Activated CD4-positive, alpha-beta T cell treated with anti-CD3 and anti-CD28 coated beads, Interleukin-2, amount 50 U/mL, for 24 hours (primary cell): ENCODE data around the gene SMYD4.
"Not testable (repeated sequence)": the region's sequence is repeated elsewhere in the genome, so short reads cannot be mapped to it uniquely, and the experiment has no call there.

Experiments
- DNase-seq, 2 donors: peaks; one replicate each; pipeline ENCODE4 v3.0.0-alpha.2; 2020; ENCODE audit warnings: low read depth in 1 of 2, low spot score in 1 of 2

SMYD4 gene

GRCh38 chr17:1834380-1835149, 4.9 kb upstream of the SMYD4 start:
- DNase-seq, result peak in 1 of 2 donors; percentile 39

GRCh38 chr17:1830288-1830687, 586 bp upstream of the SMYD4 start:
- DNase-seq, result peak in 1 of 2 donors; percentile 11

GRCh38 chr17:1829216-1829591, 498 bp downstream of the SMYD4 start:
- peak in 1 of 2 donors; percentile 7 for DNase-seq

GRCh38 chr17:1820528-1821252, 9.0 kb downstream of the SMYD4 start:
- no peak for DNase-seq

GRCh38 chr17:1813088-1813487, 16.6 kb downstream of the SMYD4 start:
- no peak for DNase-seq

GRCh38 chr17:1810450-1811103, 19.1 kb downstream of the SMYD4 start:
- no peak for DNase-seq

- not testable (repeated sequence) for DNase-seq
Measured at GRCh38 chr17:1809815-1810214, 19.9 kb downstream of the SMYD4 start.

GRCh38 chr17:1808644-1809043, 21.1 kb downstream of the SMYD4 start:
- no peak for DNase-seq

- DNase-seq, result no peak
Measured at GRCh38 chr17:1807890-1808289, 21.8 kb downstream of the SMYD4 start.

GRCh38 chr17:1803280-1803679, 26.4 kb downstream of the SMYD4 start:
- no peak for DNase-seq

- no peak for DNase-seq
Measured at GRCh38 chr17:1802429-1802828, 27.3 kb downstream of the SMYD4 start.

GRCh38 chr17:1800712-1801111, 29.0 kb downstream of the SMYD4 start:
- DNase-seq, result no peak

- DNase-seq, result no peak
Measured at GRCh38 chr17:1800240-1800639, 29.5 kb downstream of the SMYD4 start.

- DNase-seq, result not testable (repeated sequence)
Measured at GRCh38 chr17:1797846-1798245, 31.9 kb downstream of the SMYD4 start.

GRCh38 chr17:1797323-1797722, 32.4 kb downstream of the SMYD4 start:
- DNase-seq, result no peak

- no peak for DNase-seq
Measured at GRCh38 chr17:1796800-1797199, 32.9 kb downstream of the SMYD4 start.

- no peak for DNase-seq
Measured at GRCh38 chr17:1793447-1793806, 36.3 kb downstream of the SMYD4 start.

- DNase-seq, result no peak
Measured at GRCh38 chr17:1792495-1793446, 36.9 kb downstream of the SMYD4 start.

- DNase-seq, result no peak
Measured at GRCh38 chr17:1789936-1790335, 39.8 kb downstream of the SMYD4 start.

- no peak for DNase-seq
Measured at GRCh38 chr17:1787301-1787902, 42.3 kb downstream of the SMYD4 start.

- no peak for DNase-seq
Measured at GRCh38 chr17:1786708-1787107, 43.0 kb downstream of the SMYD4 start.
